ENCODE measurements around the gene VGLL4.

VGLL4 gene

GRCh38 chr3:11632966-11633365, 10.7 kb downstream of the VGLL4 start:
- H3F3A ChIP-seq (ENCODE audit: insufficient read depth) = 0 out of 2 replicates have a peak, but pooled peaks cover 3% of the 10 kb centered on the region
- no peak overlapping the region for H3K27ac ChIP-seq (ENCODE audit: low read depth, low read length)
- no peak overlapping the region for H3K9ac ChIP-seq (ENCODE audit: low read length)
- H3K4me3 ChIP-seq (ENCODE audit: insufficient read depth, low read length, poor library complexity, severe bottlenecking) = no peak overlapping the region
- no peaks in the 10 kb centered on the region for H3K27me3 ChIP-seq (ENCODE audit: low read length)
- no peak overlapping the region for H3K4me2 ChIP-seq (ENCODE audit: low read depth, low read length, poor library complexity, severe bottlenecking)
- peaks cover 100% of the 10 kb centered on the region for H3K79me2 ChIP-seq (ENCODE audit: insufficient read depth, low read length)
- H3K9me3 ChIP-seq (ENCODE audit: insufficient read depth, low read length) = no peaks in the 10 kb centered on the region
- no peak overlapping the region for H2AFZ ChIP-seq (ENCODE audit: low read depth, low read length, severe bottlenecking)
- no peaks in the 10 kb centered on the region for H3K9me2 ChIP-seq (replicated peaks; ENCODE audit: insufficient read depth, low read length)
- peaks cover 51% of the 10 kb centered on the region for H4K20me1 ChIP-seq (ENCODE audit: low read depth, low read length)
- no peaks in the 10 kb centered on the region for H3K36me3 ChIP-seq (ENCODE audit: low read length)
- no peak for TF ChIP-seq CTCF (IDR thresholded peaks at IDR 0.05; ENCODE audit: insufficient read depth, low read length, poor library complexity, severe bottlenecking)
- TF ChIP-seq EZH2phosphoT487 (conservative IDR thresholded peaks at IDR 0.05; ENCODE audit: low read length) = no peak

DNA sequence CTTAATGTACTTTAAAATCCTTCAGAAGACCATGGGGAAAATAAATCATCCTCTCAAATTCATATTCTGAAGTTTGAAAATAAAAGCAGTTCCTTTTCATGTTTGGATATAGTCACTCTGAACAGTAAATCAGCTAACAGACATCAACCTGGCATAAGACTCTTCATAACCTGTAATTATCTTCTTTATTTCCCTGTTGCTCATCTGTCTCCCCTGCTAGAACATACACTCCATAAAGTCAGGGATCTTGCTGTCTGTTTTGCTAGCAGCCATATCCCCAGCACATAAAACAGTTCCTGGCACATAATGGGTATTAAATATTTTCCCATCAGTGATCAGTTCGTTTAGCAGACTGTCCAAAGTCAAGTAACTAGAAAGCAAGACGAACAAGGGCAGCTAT, 11.2 kb downstream of the VGLL4 start:
- Histone ChIP-seq H3F3A (ENCODE audit: insufficient read depth) (0 out of 2 replicates have a peak, but pooled peaks cover under 1% of the 10 kb centered on the region), H3K79me2 (ENCODE audit: insufficient read depth, low read length) (peaks cover 100% of the 10 kb centered on the region), H4K20me1 (ENCODE audit: low read depth, low read length) (peaks cover 51% of the 10 kb centered on the region), H2AFZ (ENCODE audit: low read depth, low read length, severe bottlenecking) (no peak overlapping the region), H3K9me2 (replicated peaks; ENCODE audit: insufficient read depth, low read length) (no peaks in the 10 kb centered on the region), H3K4me2 (ENCODE audit: low read depth, low read length, poor library complexity, severe bottlenecking) (no peak overlapping the region), H3K9me3 (ENCODE audit: insufficient read depth, low read length) (no peaks in the 10 kb centered on the region), H3K27me3 (ENCODE audit: low read length) (no peaks in the 10 kb centered on the region), H3K4me3 (ENCODE audit: insufficient read depth, low read length, poor library complexity, severe bottlenecking) (no peak overlapping the region), H3K9ac (ENCODE audit: low read length) (no peak overlapping the region), H3K27ac (ENCODE audit: low read depth, low read length) (no peak overlapping the region), H3K36me3 (ENCODE audit: low read length) (no peaks in the 10 kb centered on the region)
- no peak for TF ChIP-seq CTCF (IDR thresholded peaks at IDR 0.05; ENCODE audit: insufficient read depth, low read length, poor library complexity, severe bottlenecking)
- TF ChIP-seq EZH2phosphoT487 (conservative IDR thresholded peaks at IDR 0.05; ENCODE audit: low read length) = no peak

- no peak overlapping the region for H3K9ac ChIP-seq (ENCODE audit: low read length)
- no peaks in the 10 kb centered on the region for H3K36me3 ChIP-seq (ENCODE audit: low read length)
- H3K4me2 ChIP-seq (ENCODE audit: low read depth, low read length, poor library complexity, severe bottlenecking) = no peak overlapping the region
- no peak overlapping the region for H3K4me3 ChIP-seq (ENCODE audit: insufficient read depth, low read length, poor library complexity, severe bottlenecking)
- no peak overlapping the region for H3K27ac ChIP-seq (ENCODE audit: low read depth, low read length)
- H3F3A ChIP-seq (ENCODE audit: insufficient read depth) = no peaks in the 10 kb centered on the region
- no peak overlapping the region for H2AFZ ChIP-seq (ENCODE audit: low read depth, low read length, severe bottlenecking)
- H3K9me2 ChIP-seq (replicated peaks; ENCODE audit: insufficient read depth, low read length) = no peaks in the 10 kb centered on the region
- TF ChIP-seq CTCF (IDR thresholded peaks at IDR 0.05; ENCODE audit: insufficient read depth, low read length, poor library complexity, severe bottlenecking) (no peak), EZH2phosphoT487 (conservative IDR thresholded peaks at IDR 0.05; ENCODE audit: low read length) (no peak)
- H3K27me3 ChIP-seq (ENCODE audit: low read length) = no peaks in the 10 kb centered on the region
- no peaks in the 10 kb centered on the region for H3K9me3 ChIP-seq (ENCODE audit: insufficient read depth, low read length)
- H4K20me1 ChIP-seq (ENCODE audit: low read depth, low read length) = peaks cover 45% of the 10 kb centered on the region
- peaks cover 100% of the 10 kb centered on the region for H3K79me2 ChIP-seq (ENCODE audit: insufficient read depth, low read length)
Observed at GRCh38 chr3:11631820-11632219, 11.9 kb downstream of the VGLL4 start.
